HepG2 (cell line): Measurements from ENCODE around the gene UQCRC1. TPM values are rescaled to one million over a fixed set of nuclear protein-coding genes. Genes with fewer than 3 reads are reported as not detected.

Source experiments
- AKAP8 ChIP-seq: sonication (generic); formaldehyde crosslinking; IDR thresholded peaks from 2 replicates; pipeline ENCODE4 v1.5.1; 2020; ENCODE audit warnings: mild to moderate bottlenecking, missing genetic modification reagents
- ELF4 ChIP-seq: sonication (generic); formaldehyde crosslinking; IDR thresholded peaks from 2 replicates; pipeline ENCODE4 v1.5.0; 2020; ENCODE audit warnings: missing genetic modification reagents, mild to moderate bottlenecking, moderate library complexity, borderline replicate concordance
- GATAD1 ChIP-seq: IDR thresholded peaks from 2 replicates; pipeline ENCODE4 v1.6.1; 2016; ENCODE audit warnings: missing genetic modification reagents, missing compliant biosample characterization
- HDAC6 ChIP-seq: fragments of 200-600 bp; sonication (generic); IDR thresholded peaks from 2 replicates; pipeline ENCODE4 v1.7.0; 2017; ENCODE audit warnings: mild to moderate bottlenecking, antibody characterized with exemption, low read length, low read depth
- KDM4B ChIP-seq: sonication (generic); formaldehyde crosslinking; IDR thresholded peaks from 2 replicates; pipeline ENCODE4 v1.4.0; 2020; ENCODE audit warnings: missing genetic modification reagents
- KDM6A ChIP-seq: IDR thresholded peaks from 2 replicates; pipeline ENCODE4 v1.6.1; 2016; ENCODE audit warnings: low read depth
- KLF15 ChIP-seq: sonication (generic); formaldehyde crosslinking; IDR thresholded peaks from 2 replicates; pipeline ENCODE4 v1.8.1; 2023; ENCODE audit warnings: borderline replicate concordance, mild to moderate bottlenecking, inconsistent platforms, missing genetic modification reagents, mixed read lengths
- KLF6 ChIP-seq: IDR thresholded peaks from 2 replicates; pipeline ENCODE4 v1.8.0; 2016; ENCODE audit warnings: missing biosample characterization, missing genetic modification reagents
- MLLT10 ChIP-seq: sonication (generic); formaldehyde crosslinking; IDR thresholded peaks from 2 replicates; pipeline ENCODE4 v1.4.0; 2020; ENCODE audit warnings: missing genetic modification reagents
- MXD4 ChIP-seq: IDR thresholded peaks from 2 replicates; pipeline ENCODE4 v1.6.1; 2016; ENCODE audit warnings: mild to moderate bottlenecking, missing biosample characterization, missing genetic modification reagents
- NFATC3 ChIP-seq: sonication (generic); formaldehyde crosslinking; IDR thresholded peaks from 2 replicates; pipeline ENCODE4 v1.5.1; 2020; ENCODE audit warnings: mild to moderate bottlenecking, missing genetic modification reagents
- NR2C2 ChIP-seq: sonication (generic); formaldehyde crosslinking; IDR thresholded peaks from 2 replicates; pipeline ENCODE4 v1.4.0; 2020; ENCODE audit warnings: missing genetic modification reagents, mild to moderate bottlenecking, moderate library complexity, borderline replicate concordance
- NRL ChIP-seq: sonication (generic); formaldehyde crosslinking; IDR thresholded peaks from 2 replicates; pipeline ENCODE4 v1.5.0; 2020; ENCODE audit warnings: missing genetic modification reagents, mild to moderate bottlenecking, moderate library complexity, borderline replicate concordance
- PAF1 ChIP-seq: IDR thresholded peaks from 2 replicates; pipeline ENCODE4 v1.6.1; 2016; ENCODE audit warnings: missing genetic modification reagents, missing compliant biosample characterization
- SIX4 ChIP-seq: sonication (generic); formaldehyde crosslinking; IDR thresholded peaks from 2 replicates; pipeline ENCODE4 v1.4.0; 2020; ENCODE audit warnings: missing genetic modification reagents
- ZFP1 ChIP-seq: IDR thresholded peaks from 2 replicates; pipeline ENCODE4 v1.6.1; 2016
- ZNF234 ChIP-seq: sonication (generic); formaldehyde crosslinking; conservative IDR thresholded peaks from 2 replicates; pipeline ENCODE4 v1.5.1; 2020; ENCODE audit warnings: mild to moderate bottlenecking, missing genetic modification reagents
- ZNF333 ChIP-seq: sonication (generic); formaldehyde crosslinking; IDR thresholded peaks from 2 replicates; pipeline ENCODE4 v1.4.0; 2020; ENCODE audit warnings: mild to moderate bottlenecking, missing genetic modification reagents, borderline replicate concordance
- ZNF354B ChIP-seq: sonication (generic); formaldehyde crosslinking; IDR thresholded peaks from 2 replicates; pipeline ENCODE4 v1.8.0; 2022; ENCODE audit warnings: mild to moderate bottlenecking, missing genetic modification reagents
- ZSCAN20 ChIP-seq: sonication (generic); formaldehyde crosslinking; IDR thresholded peaks from 2 replicates; pipeline ENCODE4 v1.4.0; 2020; ENCODE audit warnings: missing genetic modification reagents, mild to moderate bottlenecking, borderline replicate concordance
- polyA plus RNA-seq, 8 experiments: library from polyadenylated mRNA; depleted of rRNA in 3 of 8; stranded (reverse) in 7 of 8; unstranded in 1 of 8; fragments of >200 nt; fragmentation: Illumina TruSeq in 4 of 8; extraction: Trizol in 4 of 8; gene quantifications; 2 replicates each; pipeline versions ENCODE4 v1.2.1 to v1.2.3, GENCODE V29; 2011 to 2016; ENCODE audit warnings: low read depth in 4 of 8, missing spikeins in 1 of 8, mixed read lengths in 1 of 8; ENCODE audit not compliant: insufficient read depth in 1 of 8
- total RNA-seq, 5 experiments: library from RNA; depleted of rRNA; stranded (reverse); fragments of >200 nt; fragmentation: Illumina TruSeq; extraction: Trizol; gene quantifications; 2 replicates each; pipeline ENCODE4 v1.2.3, GENCODE V29; 2016; ENCODE audit warnings: low read depth in 1 of 5
- TF ChIP-seq, protein P1 (sequence below): sonication (generic); formaldehyde crosslinking; IDR thresholded peaks from 2 replicates; pipeline ENCODE4 v1.8.0; 2022; ENCODE audit warnings: mild to moderate bottlenecking, missing genetic modification reagents
- TF ChIP-seq, protein P2 (sequence below): sonication (generic); formaldehyde crosslinking; IDR thresholded peaks from 2 replicates; pipeline ENCODE4 v1.4.0; 2020; ENCODE audit warnings: missing genetic modification reagents
- TF ChIP-seq, protein P3 (sequence below): sonication (generic); formaldehyde crosslinking; IDR thresholded peaks from 2 replicates; pipeline ENCODE4 v1.9.0; 2022; ENCODE audit warnings: low read depth, missing genetic modification reagents
- TF ChIP-seq, protein P4 (sequence below): sonication (generic); formaldehyde crosslinking; IDR thresholded peaks from 2 replicates; pipeline ENCODE4 v1.4.0; 2020; ENCODE audit warnings: missing genetic modification reagents; ENCODE audit errors: not compliant biosample characterization

Gene UQCRC1
- total and polyA plus RNA-seq, 2 of the 13 experiments (the other 11 are each of a cell fraction or from before 2014, with no cell fraction given), result 316 to 680 TPM

DNA sequence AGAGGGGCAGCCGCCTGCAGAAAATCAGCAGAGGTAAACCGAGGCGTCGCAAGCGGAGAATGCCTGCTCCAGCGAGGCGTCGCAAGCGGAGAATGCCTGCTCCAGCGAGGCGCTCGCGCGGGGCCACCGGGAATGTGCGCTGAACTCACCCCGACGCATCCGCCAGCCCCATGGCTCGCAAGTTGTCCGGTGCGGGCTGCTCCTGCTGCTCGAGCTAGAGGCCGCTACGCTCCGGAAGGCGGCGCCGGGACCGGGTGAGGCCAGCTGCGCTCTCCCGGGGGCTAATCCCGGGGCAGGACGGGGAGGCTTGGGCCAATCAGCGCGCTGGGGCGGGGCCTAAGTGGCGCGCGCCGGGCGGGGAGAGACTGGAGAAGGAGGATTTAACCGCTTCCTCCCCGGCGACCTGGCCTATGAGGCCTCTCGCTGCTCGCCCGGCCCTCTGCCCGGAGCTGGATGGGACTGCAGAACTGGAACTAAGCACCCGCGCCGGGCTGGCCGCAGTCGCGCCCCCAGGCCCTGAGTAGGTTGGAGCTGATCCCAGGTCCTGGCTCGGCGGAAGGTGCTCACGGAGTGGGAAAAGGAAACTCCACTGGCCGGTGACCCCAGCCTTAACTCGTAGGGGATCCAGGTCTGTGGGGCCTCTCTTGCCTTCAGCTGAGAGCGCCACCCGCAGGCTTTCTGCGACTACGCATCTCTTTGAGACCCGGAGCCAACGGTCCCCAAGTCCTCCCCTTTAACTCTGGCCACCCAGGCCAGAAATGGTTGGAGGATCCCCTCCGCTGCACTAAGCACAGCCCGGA lies 26.0 kb upstream of the UQCRC1 start, which contains the start of gene SLC26A6 (continued):
- TF ChIP-seq AKAP8 (CRISPR knock-in tag), result peak; percentile 51; the same call in 1 of the 2 replicates
- peak; percentile 51; the same call in 1 of the 2 replicates for TF ChIP-seq ZSCAN20
- TF ChIP-seq ZFP1 (CRISPR knock-in tag), result no peak
- TF ChIP-seq MXD4 (CRISPR knock-in tag), result peak; percentile 90
- TF ChIP-seq, protein P1, sequence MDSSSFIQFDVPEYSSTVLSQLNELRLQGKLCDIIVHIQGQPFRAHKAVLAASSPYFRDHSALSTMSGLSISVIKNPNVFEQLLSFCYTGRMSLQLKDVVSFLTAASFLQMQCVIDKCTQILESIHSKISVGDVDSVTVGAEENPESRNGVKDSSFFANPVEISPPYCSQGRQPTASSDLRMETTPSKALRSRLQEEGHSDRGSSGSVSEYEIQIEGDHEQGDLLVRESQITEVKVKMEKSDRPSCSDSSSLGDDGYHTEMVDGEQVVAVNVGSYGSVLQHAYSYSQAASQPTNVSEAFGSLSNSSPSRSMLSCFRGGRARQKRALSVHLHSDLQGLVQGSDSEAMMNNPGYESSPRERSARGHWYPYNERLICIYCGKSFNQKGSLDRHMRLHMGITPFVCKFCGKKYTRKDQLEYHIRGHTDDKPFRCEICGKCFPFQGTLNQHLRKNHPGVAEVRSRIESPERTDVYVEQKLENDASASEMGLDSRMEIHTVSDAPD (CRISPR knock-in tag), result no peak
- TF ChIP-seq KLF15 (CRISPR knock-in tag), result no peak; the same call in 1 of the 2 replicates
- TF ChIP-seq GATAD1, result peak; percentile 68
- no peak for TF ChIP-seq HDAC6
- TF ChIP-seq, protein P2, sequence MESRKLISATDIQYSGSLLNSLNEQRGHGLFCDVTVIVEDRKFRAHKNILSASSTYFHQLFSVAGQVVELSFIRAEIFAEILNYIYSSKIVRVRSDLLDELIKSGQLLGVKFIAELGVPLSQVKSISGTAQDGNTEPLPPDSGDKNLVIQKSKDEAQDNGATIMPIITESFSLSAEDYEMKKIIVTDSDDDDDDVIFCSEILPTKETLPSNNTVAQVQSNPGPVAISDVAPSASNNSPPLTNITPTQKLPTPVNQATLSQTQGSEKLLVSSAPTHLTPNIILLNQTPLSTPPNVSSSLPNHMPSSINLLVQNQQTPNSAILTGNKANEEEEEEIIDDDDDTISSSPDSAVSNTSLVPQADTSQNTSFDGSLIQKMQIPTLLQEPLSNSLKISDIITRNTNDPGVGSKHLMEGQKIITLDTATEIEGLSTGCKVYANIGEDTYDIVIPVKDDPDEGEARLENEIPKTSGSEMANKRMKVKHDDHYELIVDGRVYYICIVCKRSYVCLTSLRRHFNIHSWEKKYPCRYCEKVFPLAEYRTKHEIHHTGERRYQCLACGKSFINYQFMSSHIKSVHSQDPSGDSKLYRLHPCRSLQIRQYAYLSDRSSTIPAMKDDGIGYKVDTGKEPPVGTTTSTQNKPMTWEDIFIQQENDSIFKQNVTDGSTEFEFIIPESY (CRISPR knock-in tag), result no peak
- TF ChIP-seq, protein P3, sequence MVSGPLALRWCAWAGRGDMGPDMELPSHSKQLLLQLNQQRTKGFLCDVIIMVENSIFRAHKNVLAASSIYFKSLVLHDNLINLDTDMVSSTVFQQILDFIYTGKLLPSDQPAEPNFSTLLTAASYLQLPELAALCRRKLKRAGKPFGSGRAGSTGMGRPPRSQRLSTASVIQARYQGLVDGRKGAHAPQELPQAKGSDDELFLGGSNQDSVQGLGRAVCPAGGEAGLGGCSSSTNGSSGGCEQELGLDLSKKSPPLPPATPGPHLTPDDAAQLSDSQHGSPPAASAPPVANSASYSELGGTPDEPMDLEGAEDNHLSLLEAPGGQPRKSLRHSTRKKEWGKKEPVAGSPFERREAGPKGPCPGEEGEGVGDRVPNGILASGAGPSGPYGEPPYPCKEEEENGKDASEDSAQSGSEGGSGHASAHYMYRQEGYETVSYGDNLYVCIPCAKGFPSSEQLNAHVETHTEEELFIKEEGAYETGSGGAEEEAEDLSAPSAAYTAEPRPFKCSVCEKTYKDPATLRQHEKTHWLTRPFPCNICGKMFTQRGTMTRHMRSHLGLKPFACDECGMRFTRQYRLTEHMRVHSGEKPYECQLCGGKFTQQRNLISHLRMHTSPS (CRISPR knock-in tag), result peak; percentile 71
- peak; percentile 44 for TF ChIP-seq SIX4 (CRISPR knock-in tag)
- no peak for TF ChIP-seq KDM6A (CRISPR knock-in tag)
- no peak for TF ChIP-seq NFATC3 (CRISPR knock-in tag)
- TF ChIP-seq KLF6 (CRISPR knock-in tag), result peak; percentile 26
- TF ChIP-seq ELF4 (CRISPR knock-in tag), result no peak
- no peak for TF ChIP-seq NR2C2 (CRISPR knock-in tag)
- peak; percentile 95 for TF ChIP-seq KDM4B (CRISPR knock-in tag)
- no peak for TF ChIP-seq ZNF354B
- no peak; the same call in 1 of the 2 replicates for TF ChIP-seq NRL
- no peak for TF ChIP-seq PAF1 (CRISPR knock-in tag)
- 0 out of 2 replicates have a peak, but pooled peaks have one; percentile 62 for TF ChIP-seq ZNF234 (CRISPR knock-in tag)
- no peak for TF ChIP-seq ZNF333 (CRISPR knock-in tag)
- no peak for TF ChIP-seq MLLT10 (CRISPR knock-in tag)
- TF ChIP-seq, protein P4, sequence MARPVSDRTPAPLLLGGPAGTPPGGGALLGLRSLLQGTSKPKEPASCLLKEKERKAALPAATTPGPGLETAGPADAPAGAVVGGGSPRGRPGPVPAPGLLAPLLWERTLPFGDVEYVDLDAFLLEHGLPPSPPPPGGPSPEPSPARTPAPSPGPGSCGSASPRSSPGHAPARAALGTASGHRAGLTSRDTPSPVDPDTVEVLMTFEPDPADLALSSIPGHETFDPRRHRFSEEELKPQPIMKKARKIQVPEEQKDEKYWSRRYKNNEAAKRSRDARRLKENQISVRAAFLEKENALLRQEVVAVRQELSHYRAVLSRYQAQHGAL (CRISPR knock-in tag), result no peak
